ENCODE measurements around the gene TNFRSF8.

GRCh38 chr1:12123172-12123571 lies 60.1 kb downstream of the TNFRSF8 start:
- TF ChIP-seq CTCF (IDR thresholded peaks at IDR 0.05) (no peak), EZH2 (IDR thresholded peaks at IDR 0.05; ENCODE audit: borderline replicate concordance, insufficient read depth, low read depth, low read length, poor library complexity, severe bottlenecking) (no peak)
